Measurements from ENCODE around the gene NSD1.
"Not testable (repeated sequence)": the region's sequence is repeated elsewhere in the genome, so short reads cannot be mapped to it uniquely, and the experiment has no call there.

The NSD1 gene

DNA sequence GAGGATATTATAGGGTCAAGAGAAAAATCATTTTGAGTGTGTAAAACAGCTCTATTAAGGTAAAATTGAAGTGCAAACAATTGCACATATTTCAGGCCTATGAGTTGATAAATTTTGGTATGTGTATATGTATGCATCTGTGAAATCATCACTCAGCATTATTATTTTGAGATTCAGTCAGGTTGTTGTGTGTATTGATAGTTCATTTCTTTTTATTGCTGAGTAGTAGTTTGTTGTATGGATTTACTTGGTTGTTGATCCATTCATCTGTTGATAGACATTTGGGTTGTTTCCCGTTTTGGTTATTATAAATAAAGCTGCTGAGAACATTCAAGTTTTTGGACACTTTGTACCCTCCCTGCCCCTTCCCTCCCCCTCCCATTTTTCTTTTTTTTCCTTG is 119.7 kb downstream of the NSD1 start:
- TF ChIP-seq, protein P1, sequence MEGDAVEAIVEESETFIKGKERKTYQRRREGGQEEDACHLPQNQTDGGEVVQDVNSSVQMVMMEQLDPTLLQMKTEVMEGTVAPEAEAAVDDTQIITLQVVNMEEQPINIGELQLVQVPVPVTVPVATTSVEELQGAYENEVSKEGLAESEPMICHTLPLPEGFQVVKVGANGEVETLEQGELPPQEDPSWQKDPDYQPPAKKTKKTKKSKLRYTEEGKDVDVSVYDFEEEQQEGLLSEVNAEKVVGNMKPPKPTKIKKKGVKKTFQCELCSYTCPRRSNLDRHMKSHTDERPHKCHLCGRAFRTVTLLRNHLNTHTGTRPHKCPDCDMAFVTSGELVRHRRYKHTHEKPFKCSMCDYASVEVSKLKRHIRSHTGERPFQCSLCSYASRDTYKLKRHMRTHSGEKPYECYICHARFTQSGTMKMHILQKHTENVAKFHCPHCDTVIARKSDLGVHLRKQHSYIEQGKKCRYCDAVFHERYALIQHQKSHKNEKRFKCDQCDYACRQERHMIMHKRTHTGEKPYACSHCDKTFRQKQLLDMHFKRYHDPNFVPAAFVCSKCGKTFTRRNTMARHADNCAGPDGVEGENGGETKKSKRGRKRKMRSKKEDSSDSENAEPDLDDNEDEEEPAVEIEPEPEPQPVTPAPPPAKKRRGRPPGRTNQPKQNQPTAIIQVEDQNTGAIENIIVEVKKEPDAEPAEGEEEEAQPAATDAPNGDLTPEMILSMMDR (IDR thresholded peaks at IDR 0.05; ENCODE audit: low read depth, low read length, missing control alignments), result no peak
- no peak overlapping the region for H3K4me3 ChIP-seq (ENCODE audit: low read depth, low read length)
- DNase-seq (ENCODE audit: low read depth), result no peak
- in situ Hi-C loops (cut with HindIII; ENCODE audit: low sequenced_read_pairs), result no loop called here

DNA sequence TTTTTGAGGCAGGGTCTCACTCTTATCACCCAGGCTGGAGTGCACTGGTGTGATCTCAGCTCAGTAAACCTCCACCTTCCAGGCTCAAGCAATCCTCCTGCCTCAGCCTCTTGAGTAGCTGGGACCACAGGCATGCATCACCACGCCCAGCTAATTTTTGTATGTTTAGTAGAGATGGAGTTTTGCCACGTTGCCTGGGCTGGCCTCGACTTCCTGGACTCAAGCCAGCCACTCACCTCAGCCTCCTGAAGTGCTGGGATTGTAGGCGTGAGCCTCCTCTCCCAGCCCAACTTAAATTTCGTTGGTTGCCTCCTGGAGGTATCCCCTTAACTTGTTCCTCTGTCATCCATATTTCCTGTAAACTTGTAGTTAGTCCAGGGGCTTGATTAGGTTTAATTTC is 122.7 kb downstream of the NSD1 start:
- DNase-seq (ENCODE audit: low read depth), result no peak
- no peak overlapping the region for H3K4me3 ChIP-seq (ENCODE audit: low read depth, low read length)
- TF ChIP-seq, protein P1 (IDR thresholded peaks at IDR 0.05; ENCODE audit: low read depth, low read length, missing control alignments), result no peak
- in situ Hi-C loops (cut with HindIII; ENCODE audit: low sequenced_read_pairs), result no loop called here

DNA sequence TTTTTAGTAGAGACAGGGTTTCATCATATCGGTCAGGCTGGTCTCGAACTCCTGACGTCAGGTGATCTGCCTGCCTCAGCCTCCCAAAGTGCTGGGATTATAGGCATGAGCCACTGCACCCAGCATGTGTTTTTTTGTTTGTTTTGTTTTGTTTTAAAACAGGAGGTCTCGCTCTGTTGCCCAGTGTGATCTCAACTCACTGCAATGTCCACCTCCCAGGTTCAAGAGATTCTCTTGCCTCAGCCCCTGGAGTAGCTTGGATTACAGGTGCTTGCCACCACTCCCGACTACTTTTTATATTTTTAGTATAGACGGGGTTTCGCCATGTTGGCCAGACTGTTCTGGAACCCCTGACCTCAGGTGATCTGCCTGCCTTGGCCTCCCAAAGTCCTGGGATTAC is 125.1 kb downstream of the NSD1 start:
- H3K4me3 ChIP-seq (ENCODE audit: low read depth, low read length); in situ Hi-C loops (cut with HindIII; ENCODE audit: low sequenced_read_pairs); DNase-seq (ENCODE audit: low read depth): not testable (repeated sequence)

DNA sequence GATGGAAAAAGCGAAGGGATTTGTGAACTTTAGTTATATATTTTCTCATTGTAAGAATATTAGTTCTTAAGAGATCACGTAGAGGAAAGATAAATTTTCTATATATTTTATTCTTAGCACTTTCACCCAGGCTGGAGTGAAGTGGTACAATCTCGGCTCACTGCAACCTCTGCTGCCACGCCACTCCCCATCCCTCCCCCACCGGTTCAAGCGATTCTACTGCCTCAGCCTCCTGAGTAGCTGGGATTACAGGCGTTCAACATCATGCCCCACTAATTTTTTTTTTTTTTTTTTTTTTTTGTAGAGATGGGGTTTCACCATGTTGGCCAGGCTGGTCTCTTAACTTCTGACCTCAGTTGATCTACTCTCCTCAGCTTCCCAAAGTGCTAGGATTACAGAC is 127.4 kb downstream of the NSD1 start:
- no peak overlapping the region for H3K4me3 ChIP-seq (ENCODE audit: low read depth, low read length)
- TF ChIP-seq, protein P1 (IDR thresholded peaks at IDR 0.05; ENCODE audit: low read depth, low read length, missing control alignments), result no peak
- DNase-seq (ENCODE audit: low read depth), result no peak
- in situ Hi-C loops (cut with HindIII; ENCODE audit: low sequenced_read_pairs), result no loop called here

DNA sequence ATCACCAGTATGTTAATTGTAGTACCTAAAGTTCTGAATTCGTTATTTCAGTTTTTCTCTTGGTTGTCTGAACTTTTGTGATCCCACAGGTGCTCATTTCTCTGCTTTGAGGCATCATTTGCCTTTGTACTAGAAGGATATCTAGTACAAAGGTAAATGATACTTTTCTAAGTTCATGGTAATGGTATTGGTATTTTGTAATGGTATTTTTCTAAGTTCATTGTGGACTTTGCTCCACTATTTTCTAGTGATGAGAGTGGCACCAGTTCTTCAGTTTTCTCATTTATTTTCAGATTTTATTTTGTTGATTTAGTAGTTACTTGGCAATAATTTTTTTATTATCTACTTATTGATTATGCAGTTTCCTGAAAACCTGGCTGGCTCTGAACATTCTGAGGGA is 127.9 kb downstream of the NSD1 start:
- in situ Hi-C loops (cut with HindIII; ENCODE audit: low sequenced_read_pairs), result no loop called here
- TF ChIP-seq, protein P1 (IDR thresholded peaks at IDR 0.05; ENCODE audit: low read depth, low read length, missing control alignments), result no peak
- no peak for DNase-seq (ENCODE audit: low read depth)
- no peak overlapping the region for H3K4me3 ChIP-seq (ENCODE audit: low read depth, low read length)

DNA sequence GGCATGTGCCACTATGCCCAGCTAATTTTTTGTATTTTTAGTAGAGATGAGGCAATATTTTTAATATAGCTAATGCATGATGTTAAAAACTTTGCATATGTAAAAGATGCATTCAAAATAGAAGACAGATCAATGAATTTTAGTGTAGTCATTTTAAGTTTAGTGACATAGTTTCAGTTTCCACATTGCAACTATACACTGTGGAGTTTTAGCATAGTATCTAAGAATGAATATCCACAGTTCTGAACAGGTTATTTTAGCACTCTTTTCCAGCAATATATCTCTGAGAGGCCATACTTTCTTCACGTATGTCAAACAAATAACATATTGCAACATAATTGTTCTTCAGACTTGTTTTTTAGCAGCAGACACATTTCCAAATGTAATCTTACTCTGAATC is 130.6 kb downstream of the NSD1 start:
- DNase-seq (ENCODE audit: low read depth), result no peak
- TF ChIP-seq, protein P1 (IDR thresholded peaks at IDR 0.05; ENCODE audit: low read depth, low read length, missing control alignments), result no peak
- H3K4me3 ChIP-seq (ENCODE audit: low read depth, low read length), result no peak overlapping the region
- in situ Hi-C loops (cut with HindIII; ENCODE audit: low sequenced_read_pairs), result no loop called here

DNA sequence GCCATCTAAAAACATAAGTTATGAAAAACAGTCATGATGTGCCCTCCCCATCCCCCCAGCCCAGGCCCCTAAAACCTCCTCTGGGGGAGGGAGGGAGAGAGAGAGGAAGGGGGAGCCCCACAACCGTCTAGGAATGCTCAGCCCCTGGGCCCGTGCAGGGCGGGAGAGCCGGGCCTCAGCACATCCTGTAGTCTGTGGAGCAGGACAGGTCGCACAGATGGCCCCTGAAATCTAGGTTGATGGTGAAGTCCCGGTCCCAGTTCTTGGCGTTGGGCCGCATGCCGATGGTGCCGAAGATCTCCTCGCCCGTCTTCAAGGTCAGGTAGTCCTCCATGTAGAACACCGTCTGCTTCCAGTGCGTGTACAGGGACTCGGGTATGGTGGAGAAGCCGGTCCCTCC is 131.8 kb downstream of the NSD1 start:
- H3K4me3 ChIP-seq (ENCODE audit: low read depth, low read length), result no peak overlapping the region
- in situ Hi-C loops (cut with HindIII; ENCODE audit: low sequenced_read_pairs), result no loop called here
- DNase-seq (ENCODE audit: low read depth), result no peak
- TF ChIP-seq, protein P1 (IDR thresholded peaks at IDR 0.05; ENCODE audit: low read depth, low read length, missing control alignments), result no peak
